ENCODE data around the gene COL27A1. TPM values are rescaled to one million over a fixed set of nuclear protein-coding genes. Genes with fewer than 3 reads are reported as not detected.

The COL27A1 gene
- total RNA-seq, 1 donor from 2014 or later: 4.3 TPM

GRCh38 chr9:114202396-114202795 lies 47.1 kb downstream of the COL27A1 start:
- H3K79me2 ChIP-seq (ENCODE audit: low read depth): no peaks in the 10 kb centered on the region
- H3K4me3 ChIP-seq: no peak overlapping the region
- no peaks in the 10 kb centered on the region for H4K20me1 ChIP-seq (ENCODE audit: low read depth)
- Mint-ChIP-seq H3K27ac (peak overlapping the region; percentile 2), H3K36me3 (peaks cover 7% of the 10 kb centered on the region), H3K4me3 (no peak overlapping the region), H3K9me3 (no peaks in the 10 kb centered on the region), H3K4me1 (peaks cover 10% of the 10 kb centered on the region), H3K27me3 (ENCODE audit: insufficient read depth, low read depth) (peaks cover 2% of the 10 kb centered on the region)
- H3K4me1 ChIP-seq: peaks cover 9% of the 10 kb centered on the region
- no peaks in the 10 kb centered on the region for H3K27me3 ChIP-seq
- no peak overlapping the region for H2AFZ ChIP-seq (replicated peaks)
- DNase-seq (ENCODE audit: low spot score): no peak
- TF ChIP-seq EZH2 (IDR thresholded peaks at IDR 0.05): no peak
- no peak for TF ChIP-seq CTCF (IDR thresholded peaks at IDR 0.05)
- no peak for TF ChIP-seq EZH2phosphoT487 (IDR thresholded peaks at IDR 0.05)
- H3K36me3 ChIP-seq: no peaks in the 10 kb centered on the region
- no peak overlapping the region for H3K9ac ChIP-seq
- no peak overlapping the region for H3K27ac ChIP-seq
- H3K9me3 ChIP-seq (ENCODE audit: low read depth): no peaks in the 10 kb centered on the region
- no peaks in the 10 kb centered on the region for H3F3A ChIP-seq (ENCODE audit: low read depth)
- no peak overlapping the region for H3K4me2 ChIP-seq

- H3F3A ChIP-seq (ENCODE audit: low read depth): no peaks in the 10 kb centered on the region
- Mint-ChIP-seq H3K27ac (peak overlapping the region; percentile 2), H3K4me3 (no peak overlapping the region), H3K36me3 (peaks cover 7% of the 10 kb centered on the region), H3K9me3 (no peaks in the 10 kb centered on the region), H3K4me1 (peaks cover 11% of the 10 kb centered on the region), H3K27me3 (ENCODE audit: insufficient read depth, low read depth) (peaks cover 2% of the 10 kb centered on the region)
- no peaks in the 10 kb centered on the region for H3K9me3 ChIP-seq (ENCODE audit: low read depth)
- H2AFZ ChIP-seq (replicated peaks): no peak overlapping the region
- no peak overlapping the region for H3K9ac ChIP-seq
- TF ChIP-seq EZH2phosphoT487 (IDR thresholded peaks at IDR 0.05): no peak
- no peak for TF ChIP-seq CTCF (IDR thresholded peaks at IDR 0.05)
- TF ChIP-seq EZH2 (IDR thresholded peaks at IDR 0.05): no peak
- H3K79me2 ChIP-seq (ENCODE audit: low read depth): no peaks in the 10 kb centered on the region
- H3K36me3 ChIP-seq: no peaks in the 10 kb centered on the region
- H3K27ac ChIP-seq: no peak overlapping the region
- peaks cover 11% of the 10 kb centered on the region for H3K4me1 ChIP-seq
- H3K27me3 ChIP-seq: no peaks in the 10 kb centered on the region
- no peak for DNase-seq (ENCODE audit: low spot score)
- no peak overlapping the region for H3K4me2 ChIP-seq
- H3K4me3 ChIP-seq: no peak overlapping the region
- H4K20me1 ChIP-seq (ENCODE audit: low read depth): no peaks in the 10 kb centered on the region
Measured at GRCh38 chr9:114202849-114203248, 47.5 kb downstream of the COL27A1 start.

GRCh38 chr9:114203410-114204140 lies 48.2 kb downstream of the COL27A1 start:
- Histone ChIP-seq H2AFZ (replicated peaks) (no peak overlapping the region), H3K79me2 (ENCODE audit: low read depth) (no peaks in the 10 kb centered on the region), H3K9me3 (ENCODE audit: low read depth) (no peaks in the 10 kb centered on the region), H3F3A (ENCODE audit: low read depth) (no peaks in the 10 kb centered on the region), H3K4me1 (peaks cover 11% of the 10 kb centered on the region), H3K36me3 (no peaks in the 10 kb centered on the region), H3K27ac (no peak overlapping the region), H3K4me3 (no peak overlapping the region), H3K27me3 (no peaks in the 10 kb centered on the region), H4K20me1 (ENCODE audit: low read depth) (no peaks in the 10 kb centered on the region), H3K9ac (no peak overlapping the region), H3K4me2 (no peak overlapping the region)
- peaks cover 13% of the 10 kb centered on the region for H3K4me1 Mint-ChIP-seq
- peak overlapping the region; percentile 20 for H3K27ac Mint-ChIP-seq
- DNase-seq (ENCODE audit: low spot score): no peak
- peaks cover 10% of the 10 kb centered on the region for H3K36me3 Mint-ChIP-seq
- peaks cover 2% of the 10 kb centered on the region for H3K27me3 Mint-ChIP-seq (ENCODE audit: insufficient read depth, low read depth)
- H3K4me3 Mint-ChIP-seq: no peak overlapping the region
- TF ChIP-seq EZH2phosphoT487 (IDR thresholded peaks at IDR 0.05): no peak
- no peak for TF ChIP-seq CTCF (IDR thresholded peaks at IDR 0.05)
- TF ChIP-seq EZH2 (IDR thresholded peaks at IDR 0.05): no peak
- no peaks in the 10 kb centered on the region for H3K9me3 Mint-ChIP-seq
